ENCODE results near the gene FAM9B. TPM values are rescaled to one million over a fixed set of nuclear protein-coding genes. Genes with fewer than 3 reads are reported as not detected.
"Not testable (repeated sequence)": the region's sequence is repeated elsewhere in the genome, so short reads cannot be mapped to it uniquely, and the experiment has no call there.

FAM9B gene
- total and polyA plus RNA-seq, 8 donors = not detected

- intact Hi-C loops (cut with DNase I; ENCODE audit: low total_unique reads) = no loop called here
- Histone ChIP-seq H3K27me3 (no peaks in the 10 kb centered on the region), H3K27ac (no peak overlapping the region), H3K4me1 (no peaks in the 10 kb centered on the region), H3K9me3 (no peaks in the 10 kb centered on the region), H3K36me3 (no peaks in the 10 kb centered on the region), H3K4me3 (no peak overlapping the region)
- no peak for TF ChIP-seq POLR2AphosphoS5 (IDR thresholded peaks at IDR 0.05)
- TF ChIP-seq CTCF (IDR thresholded peaks at IDR 0.05) = no peak
- no peak for TF ChIP-seq EP300 (IDR thresholded peaks at IDR 0.05)
- no peak for TF ChIP-seq POLR2A (IDR thresholded peaks at IDR 0.05)
- no peak for DNase-seq
- 86 to 100% (median 87%) methylated on average over 1 to 17 of the region's 17 CpGs for WGBS, 5 donors
Observed at GRCh38 chrX:9033179-9033578, 748 bp downstream of the FAM9B start.

GRCh38 chrX:9023293-9023692, 10.6 kb downstream of the FAM9B start:
- Histone ChIP-seq H3K4me3 (no peak overlapping the region), H3K9me3 (no peaks in the 10 kb centered on the region), H3K36me3 (no peaks in the 10 kb centered on the region), H3K27ac (no peak overlapping the region), H3K4me1 (no peaks in the 10 kb centered on the region), H3K27me3 (no peaks in the 10 kb centered on the region)
- intact Hi-C loops (cut with DNase I; ENCODE audit: low total_unique reads) = no loop called here
- 80 to 92% (median 84%) methylated on average over 1 to 2 of the region's 2 CpGs for WGBS, 5 donors
- DNase-seq = no peak
- no peak for TF ChIP-seq EP300 (IDR thresholded peaks at IDR 0.05)
- no peak for TF ChIP-seq CTCF (IDR thresholded peaks at IDR 0.05)
- TF ChIP-seq POLR2AphosphoS5 (IDR thresholded peaks at IDR 0.05) = no peak
- no peak for TF ChIP-seq POLR2A (IDR thresholded peaks at IDR 0.05)

GRCh38 chrX:9019151-9019550, 14.8 kb downstream of the FAM9B start:
- H3K27me3 ChIP-seq = no peaks in the 10 kb centered on the region
- TF ChIP-seq CTCF (IDR thresholded peaks at IDR 0.05) (no peak), POLR2A (IDR thresholded peaks at IDR 0.05) (no peak), POLR2AphosphoS5 (IDR thresholded peaks at IDR 0.05) (no peak), EP300 (IDR thresholded peaks at IDR 0.05) (no peak)
- WGBS, 5 donors = 72 to 88% (median 77%) methylated on average over 2 of the region's 2 CpGs
- no peaks in the 10 kb centered on the region for H3K36me3 ChIP-seq
- no peak overlapping the region for H3K4me3 ChIP-seq
- H3K27ac ChIP-seq = no peak overlapping the region
- H3K9me3 ChIP-seq = no peaks in the 10 kb centered on the region
- no peak for DNase-seq
- H3K4me1 ChIP-seq = no peaks in the 10 kb centered on the region
- intact Hi-C loops (cut with DNase I; ENCODE audit: low total_unique reads) = no loop called here

- H3K4me3 ChIP-seq; H3K27me3 ChIP-seq; H3K4me1 ChIP-seq; H3K27ac ChIP-seq; DNase-seq; intact Hi-C loops (cut with DNase I; ENCODE audit: low total_unique reads); H3K36me3 ChIP-seq; H3K9me3 ChIP-seq: not testable (repeated sequence)
- WGBS, 5 donors = 55 to 65% (median 59%) methylated on average over 5 of the region's 5 CpGs
Observed at GRCh38 chrX:9018332-9018731, 15.6 kb downstream of the FAM9B start.

- Histone ChIP-seq H3K4me1 (no peaks in the 10 kb centered on the region), H3K27me3 (no peaks in the 10 kb centered on the region), H3K4me3 (no peak overlapping the region), H3K36me3 (no peaks in the 10 kb centered on the region), H3K27ac (no peak overlapping the region), H3K9me3 (no peaks in the 10 kb centered on the region)
- intact Hi-C loops (cut with DNase I; ENCODE audit: low total_unique reads) = no loop called here
- DNase-seq = no peak
- no peak for TF ChIP-seq CTCF (IDR thresholded peaks at IDR 0.05)
- TF ChIP-seq POLR2A (IDR thresholded peaks at IDR 0.05) = no peak
- TF ChIP-seq EP300 (IDR thresholded peaks at IDR 0.05) = no peak
- TF ChIP-seq POLR2AphosphoS5 (IDR thresholded peaks at IDR 0.05) = no peak
- WGBS, 5 donors = 59 to 72% (median 67%) methylated on average over 3 of the region's 3 CpGs
Observed at GRCh38 chrX:9003041-9003440, 30.9 kb downstream of the FAM9B start.

Data from stomach (tissue), 9 donors.